ENCODE measurements around the gene CBFA2T3.
A peak's percentile ranks its signal among the peaks of the same experiment; 100 is the strongest.
"Not testable (repeated sequence)": the region's sequence is repeated elsewhere in the genome, so short reads cannot be mapped to it uniquely, and the experiment has no call there.

The CBFA2T3 gene

DNA sequence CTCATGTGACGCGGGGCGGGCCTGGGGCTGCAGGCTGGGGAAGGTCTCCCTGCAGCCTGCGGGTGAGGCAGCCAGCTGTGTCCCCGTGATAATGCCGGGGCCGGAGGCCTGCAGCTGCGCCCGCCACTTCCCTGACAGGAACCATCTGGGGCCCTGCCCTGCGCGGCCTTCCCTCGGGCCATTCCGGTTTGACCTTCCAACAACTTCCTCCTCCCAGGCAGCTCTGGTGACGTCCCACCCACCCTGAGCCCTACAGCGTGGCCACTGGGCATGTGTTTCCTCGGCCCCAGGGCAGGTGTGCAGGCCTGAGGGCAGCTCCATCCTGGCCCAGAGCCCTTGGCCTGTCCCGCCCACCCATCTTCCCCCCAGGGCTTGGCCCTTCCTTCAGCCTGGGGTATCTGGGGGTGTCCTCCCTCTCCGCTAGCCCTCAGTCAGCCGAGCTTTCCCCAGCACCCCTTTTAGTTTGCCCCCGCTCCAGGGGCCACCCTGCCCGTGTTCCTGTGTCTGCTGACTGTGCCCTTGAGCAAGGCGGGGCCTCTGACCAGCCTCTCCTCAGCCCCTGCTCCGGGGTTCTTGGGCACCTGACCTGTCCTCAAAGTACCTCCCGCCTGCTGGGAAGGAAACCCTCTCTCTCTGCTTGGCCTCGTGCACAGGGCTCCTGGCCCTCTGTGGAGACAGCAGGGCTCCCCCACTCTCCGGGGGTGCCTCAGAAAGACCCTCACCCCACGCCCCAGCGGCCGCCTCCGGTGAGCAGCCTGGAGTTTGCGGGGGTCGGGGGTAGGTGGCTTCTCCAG, at the start of gene CBFA2T3:
CBFA2T3 (minus strand) TSS at position 190 of the 794 bp plus-strand sequence. CDS start 400 bp downstream, outside the sequence.
- peak; percentile 39 for DNase-seq

DNA sequence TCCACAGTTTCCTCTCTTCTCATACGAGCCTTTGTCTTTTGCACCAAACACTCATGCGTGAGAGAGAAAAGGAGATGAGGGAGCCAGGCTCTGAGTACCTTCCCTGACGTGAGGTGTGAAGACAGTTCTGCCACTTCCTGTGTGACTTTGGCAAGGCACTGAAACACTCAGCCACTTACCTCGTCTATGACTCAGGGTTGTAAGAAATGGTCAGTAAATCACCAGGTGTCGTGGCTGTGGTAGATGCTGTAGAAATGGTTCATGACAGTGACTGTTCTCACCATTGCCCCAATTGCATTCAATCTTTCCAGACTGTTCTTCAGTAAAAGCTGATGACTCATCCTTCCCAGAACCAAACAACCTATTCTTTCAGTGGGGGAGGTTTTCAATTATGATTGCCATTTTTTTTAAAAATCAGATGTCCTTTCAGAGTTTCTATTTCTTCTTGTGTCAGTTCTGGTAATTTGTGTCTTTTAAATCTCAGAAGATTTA, 49.2 kb upstream of the CBFA2T3 start:
- DNase-seq: no peak

DNA sequence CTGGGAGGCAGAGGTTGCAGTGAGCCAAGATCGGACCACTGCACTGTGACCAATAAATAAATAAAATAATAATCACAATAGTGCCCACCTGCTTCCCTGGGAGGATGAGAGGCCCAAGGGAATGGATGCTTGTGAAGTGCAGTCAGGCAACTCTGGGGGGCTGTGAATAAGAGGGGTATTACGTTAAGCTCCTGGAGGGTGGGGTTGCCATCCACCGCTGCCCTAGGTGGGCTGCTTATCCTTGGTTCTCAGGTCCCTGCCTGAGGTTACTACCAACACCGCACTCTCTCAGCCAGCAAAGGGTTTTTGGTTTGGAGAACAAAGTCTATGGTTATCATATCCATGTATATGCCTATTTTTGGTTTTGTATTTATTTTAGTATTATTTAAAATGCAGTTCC, 48.6 kb upstream of the CBFA2T3 start:
- no peak for DNase-seq

GRCh38 chr16:89024546-89025060, 47.6 kb upstream of the CBFA2T3 start:
- DNase-seq: no peak

- no peak for DNase-seq
Measured at GRCh38 chr16:89023621-89024511, 46.9 kb upstream of the CBFA2T3 start.

DNA sequence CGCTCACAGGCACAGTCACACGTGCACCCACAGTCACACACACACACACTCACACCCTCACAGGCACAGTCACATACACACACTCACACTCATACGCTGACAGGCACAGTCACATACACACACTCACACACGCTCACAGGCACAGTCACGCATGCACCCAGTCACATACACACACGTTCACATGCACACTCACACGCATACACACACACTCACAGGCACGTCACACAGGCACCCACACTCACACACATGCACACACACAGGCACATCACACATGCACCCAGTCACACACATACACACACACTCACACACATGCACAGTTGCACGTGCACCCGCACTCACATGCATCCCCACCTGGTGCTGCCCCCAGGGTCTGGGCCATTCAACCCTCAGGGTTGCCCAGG, 46.1 kb upstream of the CBFA2T3 start:
- DNase-seq: no peak

- DNase-seq: no peak
Measured at GRCh38 chr16:89022051-89022836, 45.2 kb upstream of the CBFA2T3 start.

- DNase-seq: no peak
Measured at GRCh38 chr16:89020925-89021595, 44.1 kb upstream of the CBFA2T3 start.

DNA sequence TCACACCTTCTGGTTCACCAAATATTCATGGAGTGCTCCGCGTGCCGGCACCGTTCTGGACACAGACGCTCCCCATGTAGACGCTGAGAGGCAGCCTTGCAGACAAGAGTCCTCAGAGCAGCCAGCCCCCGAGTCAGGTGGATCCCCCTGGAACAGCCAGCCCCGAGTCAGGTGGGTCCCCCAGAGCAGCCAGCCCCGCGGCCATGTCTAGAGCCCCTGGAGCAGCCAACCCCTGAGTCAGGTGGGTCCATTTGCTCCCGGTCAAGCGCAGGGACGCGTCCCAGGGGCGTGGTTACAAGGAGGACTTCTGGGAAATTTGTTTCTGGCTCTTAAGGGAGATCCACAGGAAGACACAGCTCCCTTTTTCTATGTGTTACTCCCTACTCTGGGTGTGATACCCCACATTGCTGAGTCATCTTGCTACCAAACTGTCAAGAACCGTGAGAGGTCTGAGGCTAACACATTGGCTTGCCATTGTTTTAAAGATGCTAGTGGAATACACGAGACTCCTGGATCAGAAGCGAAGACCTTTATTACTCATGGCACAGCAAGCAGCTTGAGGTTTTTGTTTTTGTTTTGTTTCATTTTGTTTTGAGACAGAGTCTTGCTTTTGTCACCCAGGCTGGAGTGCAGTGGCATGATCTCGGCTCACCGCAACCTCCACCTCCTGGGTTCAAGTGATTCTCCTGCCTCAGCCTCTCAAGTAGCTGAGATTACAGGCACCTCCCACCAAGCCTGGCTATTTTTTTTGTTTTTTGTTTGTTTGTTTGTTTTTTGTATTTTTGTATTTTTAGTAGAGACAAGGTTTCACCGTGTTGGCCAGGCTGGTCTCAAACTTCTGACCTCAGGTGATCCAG, 43.3 kb upstream of the CBFA2T3 start:
- DNase-seq: no peak

DNA sequence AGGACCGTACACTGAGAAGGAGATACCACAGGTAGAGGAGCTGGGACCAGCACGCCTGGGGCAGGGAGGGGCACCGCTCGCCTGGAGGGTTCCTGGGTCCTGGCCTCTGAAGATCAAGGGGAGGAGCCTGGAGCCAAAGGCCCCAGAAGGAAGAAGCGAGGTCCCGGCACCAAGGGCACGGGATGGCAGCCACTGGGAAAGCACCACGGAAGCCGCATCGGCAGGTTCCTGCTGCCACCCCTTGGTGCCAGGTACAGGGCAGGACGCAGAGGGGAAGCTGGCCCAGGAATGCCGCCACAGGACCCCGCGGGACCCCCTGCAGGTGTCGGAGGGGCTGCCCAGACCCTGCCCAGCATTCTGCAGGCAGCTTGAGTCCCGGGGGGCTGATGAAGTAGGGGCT, 42.5 kb upstream of the CBFA2T3 start:
- no peak for DNase-seq

DNA sequence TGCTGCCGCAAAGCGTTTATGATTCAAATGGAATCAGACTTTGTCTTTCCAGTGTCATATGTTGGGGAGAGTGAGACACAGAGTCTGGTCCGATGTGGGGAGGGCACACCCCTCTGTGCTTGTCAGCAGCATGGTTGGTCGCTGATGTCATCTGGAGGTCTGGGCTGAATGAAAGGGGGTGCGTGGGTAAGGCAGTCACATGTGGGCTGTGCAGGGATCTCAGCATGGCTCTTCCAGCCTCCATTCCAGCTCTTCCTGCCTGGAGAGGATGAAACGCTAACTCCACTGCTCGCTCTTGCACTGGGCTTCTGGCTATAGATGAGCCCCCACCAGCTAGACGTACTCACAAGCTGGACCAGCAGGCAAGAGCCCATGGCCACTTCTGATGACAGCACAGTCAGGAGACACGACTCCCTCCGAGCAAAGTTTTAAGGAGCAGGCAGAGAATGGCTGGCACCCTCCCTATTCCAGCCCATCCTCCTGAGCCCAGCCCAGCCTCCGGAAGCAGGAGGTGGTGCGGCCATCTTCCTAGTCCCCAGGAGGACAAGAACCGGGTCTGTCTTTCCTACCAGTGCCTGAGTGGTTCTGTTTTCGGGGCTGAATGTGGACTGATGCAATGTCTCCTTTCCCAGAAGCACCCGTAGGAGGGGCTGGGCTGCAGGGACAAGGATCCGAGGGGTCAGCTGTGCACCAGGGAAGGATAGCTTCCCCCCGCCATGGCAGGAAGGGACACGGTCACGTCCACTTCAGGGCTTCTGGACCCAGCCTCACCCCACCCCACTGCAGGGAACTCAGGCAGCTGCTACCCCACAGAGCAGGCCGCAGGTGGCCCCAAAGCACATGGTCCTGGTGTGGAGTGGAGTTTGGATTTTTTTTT, 41.5 kb upstream of the CBFA2T3 start:
- no peak for DNase-seq

DNA sequence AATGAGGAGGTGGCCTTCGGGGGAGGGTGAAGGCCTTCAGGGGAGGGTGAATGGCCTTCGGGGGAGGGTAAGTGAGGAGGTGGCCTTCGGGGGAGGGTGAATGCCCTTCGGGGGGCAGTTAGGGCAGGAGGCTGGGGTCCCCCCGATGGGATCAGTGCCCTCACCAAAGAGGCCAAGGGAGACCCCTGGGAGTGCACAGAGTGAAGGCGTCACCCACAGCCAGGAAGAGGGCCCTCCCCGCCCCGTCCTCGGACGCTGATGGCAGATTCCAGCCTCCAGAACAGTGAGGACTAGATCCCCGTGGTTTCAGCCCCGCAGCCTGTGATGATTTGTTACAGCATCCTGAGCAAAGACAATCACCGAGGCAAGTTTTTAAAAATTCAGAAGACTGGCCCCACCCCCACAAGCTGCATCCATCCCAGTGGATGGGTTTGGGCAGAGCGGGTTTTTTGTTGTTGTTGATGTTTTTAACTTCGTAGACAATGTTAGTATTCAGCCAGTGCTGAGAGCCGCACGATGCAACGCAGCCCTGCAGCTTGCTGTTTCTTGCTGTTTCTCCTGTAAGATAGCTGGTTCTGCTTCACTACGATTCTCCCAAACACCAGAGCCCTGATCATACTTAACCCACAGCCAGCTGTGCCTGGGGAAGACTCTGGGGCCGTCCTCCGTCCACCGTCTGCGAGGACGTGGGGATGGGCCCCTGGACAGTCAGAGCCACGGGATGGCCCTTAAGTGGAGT, 40.7 kb upstream of the CBFA2T3 start:
- no peak for DNase-seq

- DNase-seq: not testable (repeated sequence)
Measured at GRCh38 chr16:89016561-89016960, 39.6 kb upstream of the CBFA2T3 start.

GRCh38 chr16:89015271-89015859, 38.4 kb upstream of the CBFA2T3 start:
- DNase-seq: no peak

GRCh38 chr16:89014403-89015230, 37.6 kb upstream of the CBFA2T3 start:
- no peak for DNase-seq

GRCh38 chr16:89013692-89014402, 36.8 kb upstream of the CBFA2T3 start:
- no peak for DNase-seq

- no peak for DNase-seq
Measured at GRCh38 chr16:89013111-89013510, 36.1 kb upstream of the CBFA2T3 start.

Measured in midbrain (tissue), 1 donor.